Erythroblast (primary cell): ENCODE data around the gene ABCF2.

Experiments
- GATA1 ChIP-seq: IDR thresholded peaks from 2 replicates; pipeline ENCODE4 v1.6.1; 2011; ENCODE audit warnings: low read depth, mild to moderate bottlenecking, control low read depth, low read length, moderate library complexity
- POLR2A ChIP-seq: IDR thresholded peaks from 2 replicates; pipeline ENCODE4 v1.6.1; 2011; ENCODE audit warnings: mild to moderate bottlenecking, low read length

DNA sequence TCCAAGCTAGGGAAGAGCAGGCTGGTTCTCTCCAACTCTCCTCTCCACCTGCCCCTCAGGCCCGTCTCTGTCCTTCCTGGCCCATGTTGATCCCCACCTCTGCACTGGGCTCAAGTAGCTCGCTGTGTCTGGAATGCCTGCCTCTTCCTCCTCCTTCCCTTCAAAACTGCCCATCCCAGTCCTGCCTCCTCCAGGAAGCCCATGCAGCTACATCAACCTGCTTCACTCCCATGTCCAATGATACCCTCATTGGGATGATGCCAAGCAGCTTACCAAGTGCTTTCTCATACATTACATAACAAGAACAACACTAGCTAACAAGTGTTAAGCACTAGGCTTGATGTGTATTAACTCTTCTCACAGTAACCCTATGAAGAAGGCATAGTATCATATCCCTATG, 48.2 kb downstream of the ABCF2 start:
- TF ChIP-seq POLR2A (no peak), GATA1 (no peak)
